HepG2 (cell line): ENCODE data around the gene COPS4. TPM values are rescaled to one million over a fixed set of nuclear protein-coding genes. Genes with fewer than 3 reads are reported as not detected.

Source experiments
- DDIT3 ChIP-seq: sonication (generic); formaldehyde crosslinking; IDR thresholded peaks from 2 replicates; pipeline ENCODE4 v1.4.0; 2020; ENCODE audit warnings: mild to moderate bottlenecking, missing genetic modification reagents
- E2F1 ChIP-seq: sonication (generic); formaldehyde crosslinking; IDR thresholded peaks from 2 replicates; pipeline ENCODE4 v1.5.0; 2020; ENCODE audit warnings: missing genetic modification reagents
- HIC2 ChIP-seq: sonication (generic); formaldehyde crosslinking; IDR thresholded peaks from 2 replicates; pipeline ENCODE4 v1.9.0; 2022; ENCODE audit warnings: low read depth, missing genetic modification reagents
- MAFK ChIP-seq, 2 experiments: IDR thresholded peaks in 1 of 2; conservative IDR thresholded peaks in 1 of 2; 2 replicates each; pipeline ENCODE4 v1.6.1; 2011; ENCODE audit warnings: improper control_type of control experiment in 2 of 2, low read length in 2 of 2
- MAZ ChIP-seq, 2 experiments: sonication (generic) in 1 of 2; formaldehyde crosslinking in 1 of 2; IDR thresholded peaks; 2 replicates each; pipeline versions ENCODE4 v1.5.0 to v1.6.1; 2012 to 2020; ENCODE audit warnings: low read depth in 2 of 2, mild to moderate bottlenecking in 2 of 2, borderline replicate concordance in 1 of 2, improper control_type of control experiment in 1 of 2, low read length in 1 of 2, missing genetic modification reagents in 1 of 2, moderate library complexity in 1 of 2
- MYNN ChIP-seq: sonication (generic); formaldehyde crosslinking; IDR thresholded peaks from 2 replicates; pipeline ENCODE4 v1.4.0; 2020; ENCODE audit warnings: mild to moderate bottlenecking, low read depth, missing genetic modification reagents
- NFYC ChIP-seq: IDR thresholded peaks from 2 replicates; pipeline ENCODE4 v1.6.1; 2016; ENCODE audit warnings: missing genetic modification reagents, missing compliant biosample characterization
- POGK ChIP-seq: sonication (generic); formaldehyde crosslinking; conservative IDR thresholded peaks from 2 replicates; pipeline ENCODE4 v1.8.0; 2022; ENCODE audit warnings: mild to moderate bottlenecking, moderate library complexity, missing genetic modification reagents
- RFX3 ChIP-seq: IDR thresholded peaks from 2 replicates; pipeline ENCODE4 v1.6.1; 2016; ENCODE audit warnings: missing biosample characterization, missing genetic modification reagents
- SMYD3 ChIP-seq: sonication (generic); formaldehyde crosslinking; IDR thresholded peaks from 2 replicates; pipeline ENCODE4 v1.8.1; 2023; ENCODE audit warnings: mild to moderate bottlenecking, missing genetic modification reagents
- STAT5B ChIP-seq: sonication (generic); formaldehyde crosslinking; IDR thresholded peaks from 2 replicates; pipeline ENCODE4 v1.4.0; 2020; ENCODE audit warnings: missing genetic modification reagents
- TARDBP ChIP-seq: sonication (generic); formaldehyde crosslinking; IDR thresholded peaks from 2 replicates; pipeline ENCODE4 v1.8.0; 2022; ENCODE audit warnings: mild to moderate bottlenecking, missing genetic modification reagents
- TFAP4 ChIP-seq: sonication (generic); IDR thresholded peaks from 2 replicates; pipeline ENCODE4 v1.6.1; 2016; ENCODE audit warnings: low read depth, borderline replicate concordance
- ZKSCAN5 ChIP-seq: sonication (generic); formaldehyde crosslinking; IDR thresholded peaks from 2 replicates; pipeline ENCODE4 v1.5.1; 2020; ENCODE audit warnings: mild to moderate bottlenecking, missing genetic modification reagents
- ZMYM2 ChIP-seq: sonication (generic); formaldehyde crosslinking; IDR thresholded peaks from 2 replicates; pipeline ENCODE4 v1.8.0; 2022; ENCODE audit warnings: mild to moderate bottlenecking, missing genetic modification reagents
- ZNF496 ChIP-seq: sonication (generic); formaldehyde crosslinking; IDR thresholded peaks from 2 replicates; pipeline ENCODE4 v1.8.1; 2023; ENCODE audit warnings: mild to moderate bottlenecking, moderate library complexity, missing genetic modification reagents; ENCODE audit not compliant: insufficient replicate concordance
- ZNF784 ChIP-seq: sonication (generic); formaldehyde crosslinking; IDR thresholded peaks from 2 replicates; pipeline ENCODE4 v1.5.1; 2020; ENCODE audit warnings: missing genetic modification reagents, mild to moderate bottlenecking, borderline replicate concordance
- ZNF800 ChIP-seq: sonication (generic); formaldehyde crosslinking; IDR thresholded peaks from 2 replicates; pipeline ENCODE4 v1.4.0; 2020; ENCODE audit warnings: missing genetic modification reagents
- polyA plus RNA-seq, 8 experiments: library from polyadenylated mRNA; depleted of rRNA in 3 of 8; stranded (reverse) in 7 of 8; unstranded in 1 of 8; fragments of >200 nt; fragmentation: Illumina TruSeq in 4 of 8; extraction: Trizol in 4 of 8; gene quantifications; 2 replicates each; pipeline versions ENCODE4 v1.2.1 to v1.2.3, GENCODE V29; 2011 to 2016; ENCODE audit warnings: low read depth in 4 of 8, missing spikeins in 1 of 8, mixed read lengths in 1 of 8; ENCODE audit not compliant: insufficient read depth in 1 of 8
- total RNA-seq, 5 experiments: library from RNA; depleted of rRNA; stranded (reverse); fragments of >200 nt; fragmentation: Illumina TruSeq; extraction: Trizol; gene quantifications; 2 replicates each; pipeline ENCODE4 v1.2.3, GENCODE V29; 2016; ENCODE audit warnings: low read depth in 1 of 5

COPS4 gene
- total and polyA plus RNA-seq, 2 of the 13 experiments (the other 11 are each of a cell fraction or from before 2014, with no cell fraction given) = 28.8 to 52.5 TPM

GRCh38 chr4:83012687-83013419 lies 22.1 kb upstream of the COPS4 start (continued):
- TF ChIP-seq MAZ (IDR thresholded peaks at IDR 0.05; ENCODE audit: borderline replicate concordance, low read depth, low read length) (peak; percentile 87; the same call in 1 of the 2 replicates), MAZ (CRISPR knock-in tag; IDR thresholded peaks at IDR 0.05; ENCODE audit: low read depth) (peak; percentile 72; the same call in 1 of the 2 replicates), DDIT3 (CRISPR knock-in tag) (no peak), MAFK (conservative IDR thresholded peaks at IDR 0.05 in 1 of 2, IDR thresholded peaks at IDR 0.05 in 1 of 2; ENCODE audit: low read length in 2 of 2) (peak in 1 of 2 experiments; percentile 61; a peak in 3 of 4 replicates), ZNF800 (CRISPR knock-in tag) (no peak), ZNF784 (no peak), SMYD3 (0 out of 2 replicates have a peak, but pooled peaks have one; percentile 50), TARDBP (CRISPR knock-in tag) (peak; percentile 96), RFX3 (peak; percentile 82), HIC2 (no peak), STAT5B (no peak), MYNN (CRISPR knock-in tag) (no peak), ZMYM2 (CRISPR knock-in tag) (no peak), E2F1 (peak; percentile 56; the same call in 1 of the 2 replicates), ZKSCAN5 (CRISPR knock-in tag) (no peak), TFAP4 (peak; percentile 52; the same call in 1 of the 2 replicates), ZNF496 (no peak), POGK (CRISPR knock-in tag) (peak; percentile 70; the same call in 1 of the 2 replicates), NFYC (CRISPR knock-in tag) (peak; percentile 62)
